ENCODE measurements around the gene GRID1. TPM values are rescaled to one million over a fixed set of nuclear protein-coding genes. Genes with fewer than 3 reads are reported as not detected.
A peak's percentile ranks its signal among the peaks of the same experiment; 100 is the strongest.

Gene GRID1
- total RNA-seq, 1 experiment from 2014 or later, result 0.07 TPM

DNA sequence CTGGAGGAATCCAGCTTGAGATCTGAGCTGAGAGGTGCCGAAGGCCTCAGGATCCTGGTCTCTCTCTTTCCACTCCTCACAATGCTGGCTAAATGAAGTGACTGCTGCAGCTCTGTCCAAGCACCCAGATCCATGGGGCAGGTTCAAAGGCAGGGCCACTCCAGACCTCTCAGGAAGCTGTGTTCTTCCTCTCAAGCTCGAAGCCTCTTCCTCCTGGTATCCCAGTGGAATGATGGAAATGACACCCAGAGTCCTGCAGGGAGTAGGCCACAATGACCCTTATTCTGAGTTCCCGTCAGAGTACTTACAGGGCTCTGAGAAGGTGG lies 574.1 kb downstream of the GRID1 start:
- H3K79me2 ChIP-seq (ENCODE audit: low read length), result no peaks in the 10 kb centered on the region
- no peak overlapping the region for H2AFZ ChIP-seq (ENCODE audit: low read length)
- no peaks in the 10 kb centered on the region for H3K27me3 ChIP-seq (ENCODE audit: low read length)
- no peaks in the 10 kb centered on the region for H3K36me3 ChIP-seq (ENCODE audit: insufficient read depth, low read length)
- no peaks in the 10 kb centered on the region for H3K4me1 ChIP-seq (ENCODE audit: low read length)
- H3K9me2 ChIP-seq (replicated peaks; ENCODE audit: insufficient read depth, low read length), result no peaks in the 10 kb centered on the region
- H3K9ac ChIP-seq (ENCODE audit: low read length), result no peak overlapping the region
- H3K4me2 ChIP-seq (ENCODE audit: low read depth, low read length, poor library complexity, severe bottlenecking), result no peak overlapping the region
- H3K4me3 ChIP-seq (ENCODE audit: low read length), result no peak overlapping the region
- no peaks in the 10 kb centered on the region for H4K20me1 ChIP-seq (ENCODE audit: insufficient read depth, low read depth, low read length)
- H3K27ac ChIP-seq (ENCODE audit: low read length), result no peak overlapping the region
- H3K9me3 ChIP-seq (ENCODE audit: low read length), result no peaks in the 10 kb centered on the region
- DNase-seq, result no peak

DNA sequence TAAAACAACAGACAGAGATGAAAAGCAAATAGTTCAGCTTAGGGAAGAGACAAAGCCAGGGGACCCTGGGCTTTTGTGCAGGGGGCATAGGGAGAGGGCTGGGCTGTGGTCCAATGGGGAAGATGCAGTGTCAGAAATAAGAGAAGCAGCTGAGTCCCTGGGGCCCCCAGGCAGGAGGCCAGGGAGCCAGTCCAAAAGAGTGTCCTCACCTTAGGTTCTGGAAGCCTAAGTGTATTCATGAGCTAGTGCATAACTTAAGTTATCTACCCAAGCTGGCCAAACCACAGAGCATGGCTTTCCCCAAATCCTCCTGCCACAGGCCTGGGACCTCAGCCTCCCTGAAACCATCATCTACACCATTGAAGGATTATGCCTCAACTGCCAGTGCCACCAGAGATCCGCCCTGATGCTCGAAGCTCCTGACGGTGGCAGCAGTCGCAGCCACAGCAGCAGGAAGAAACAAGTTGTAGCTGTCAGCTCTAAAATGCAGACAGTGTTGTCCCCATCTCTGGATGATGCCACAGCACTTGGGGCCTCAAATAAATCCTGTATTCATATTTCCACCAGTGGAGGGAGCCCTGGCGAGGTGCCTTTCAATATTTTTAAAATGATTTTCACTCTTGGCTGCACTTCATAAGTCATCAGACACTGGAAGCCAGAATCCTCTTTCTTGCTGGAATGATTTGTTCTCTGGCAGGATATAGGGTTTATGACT lies 574.6 kb downstream of the GRID1 start:
- H3K9ac ChIP-seq (ENCODE audit: low read length), result no peak overlapping the region
- no peak overlapping the region for H3K27ac ChIP-seq (ENCODE audit: low read length)
- no peak overlapping the region for H3K4me2 ChIP-seq (ENCODE audit: low read depth, low read length, poor library complexity, severe bottlenecking)
- no peaks in the 10 kb centered on the region for H3K27me3 ChIP-seq (ENCODE audit: low read length)
- H3K79me2 ChIP-seq (ENCODE audit: low read length), result no peaks in the 10 kb centered on the region
- H3K4me3 ChIP-seq (ENCODE audit: low read length), result no peak overlapping the region
- peaks cover under 1% of the 10 kb centered on the region for H3K4me1 ChIP-seq (ENCODE audit: low read length)
- no peaks in the 10 kb centered on the region for H3K9me2 ChIP-seq (replicated peaks; ENCODE audit: insufficient read depth, low read length)
- no peaks in the 10 kb centered on the region for H4K20me1 ChIP-seq (ENCODE audit: insufficient read depth, low read depth, low read length)
- H3K9me3 ChIP-seq (ENCODE audit: low read length), result no peaks in the 10 kb centered on the region
- peak; percentile 49 for DNase-seq
- H2AFZ ChIP-seq (ENCODE audit: low read length), result no peak overlapping the region
- no peaks in the 10 kb centered on the region for H3K36me3 ChIP-seq (ENCODE audit: insufficient read depth, low read length)

DNA sequence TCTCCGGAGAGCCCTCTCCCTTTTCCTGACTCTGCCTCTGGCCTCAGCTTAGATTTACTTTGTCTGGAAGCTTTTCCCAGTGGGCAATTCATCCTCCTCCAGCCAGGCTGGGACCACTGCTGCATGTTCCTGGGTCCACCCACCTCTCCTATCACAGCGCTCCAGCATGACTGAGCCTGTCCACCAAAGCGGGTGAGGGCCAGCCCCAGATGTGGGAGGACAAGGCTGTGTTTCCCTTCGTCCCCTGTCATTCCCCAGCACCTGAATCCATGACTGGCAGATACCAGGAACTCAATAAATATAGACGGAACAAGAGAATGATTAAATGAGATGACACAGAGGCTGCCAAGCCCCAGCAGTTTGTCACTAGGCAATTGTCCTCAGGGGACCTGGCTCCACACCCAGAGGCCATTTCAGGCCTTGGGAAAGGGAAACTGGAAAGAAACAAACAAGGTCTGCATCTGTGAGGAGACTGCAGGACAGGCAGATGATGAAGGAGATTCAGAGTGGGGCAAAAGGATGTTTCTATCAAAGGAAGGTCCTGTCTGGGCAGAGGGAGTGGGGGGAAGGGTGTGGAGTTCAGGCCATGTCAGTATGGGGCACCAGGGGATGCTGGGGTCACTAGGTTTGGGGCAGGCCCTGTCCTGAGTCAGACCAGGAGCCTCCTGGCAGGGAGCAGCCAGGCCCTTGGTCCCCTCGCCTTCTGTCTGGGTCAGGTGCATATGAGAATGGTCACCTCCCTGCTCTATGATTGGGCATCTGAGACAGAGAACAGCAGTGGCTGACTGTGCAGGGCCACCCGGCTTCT lies 576.4 kb downstream of the GRID1 start:
- no peaks in the 10 kb centered on the region for H3K27me3 ChIP-seq (ENCODE audit: low read length)

DNA sequence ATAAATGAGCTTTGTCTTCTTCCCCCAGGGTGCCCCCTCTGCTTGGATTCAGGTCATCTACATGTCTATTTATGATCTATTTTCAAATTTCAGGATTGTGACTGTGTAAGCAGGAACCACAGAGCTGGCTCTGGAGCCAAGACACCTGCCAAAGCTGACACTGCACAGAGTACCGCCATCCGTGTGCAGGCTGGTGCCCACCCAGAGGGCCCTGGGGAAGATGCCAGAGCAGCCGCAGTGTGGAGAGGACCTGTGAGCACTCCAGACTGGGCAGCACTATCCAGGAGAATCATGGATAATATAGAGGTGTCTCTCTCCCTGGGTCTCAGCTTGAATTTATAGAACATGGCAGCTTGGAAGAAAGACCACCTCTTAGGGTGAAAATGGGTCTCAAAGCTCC lies 577.5 kb downstream of the GRID1 start:
- H3K36me3 ChIP-seq (ENCODE audit: insufficient read depth, low read length), result no peaks in the 10 kb centered on the region
- H3K79me2 ChIP-seq (ENCODE audit: low read length), result no peaks in the 10 kb centered on the region
- peaks cover 8% of the 10 kb centered on the region for H3K4me1 ChIP-seq (ENCODE audit: low read length)
- no peak for DNase-seq
- no peak overlapping the region for H3K4me2 ChIP-seq (ENCODE audit: low read depth, low read length, poor library complexity, severe bottlenecking)
- H3K9me3 ChIP-seq (ENCODE audit: low read length), result no peaks in the 10 kb centered on the region
- no peak overlapping the region for H3K4me3 ChIP-seq (ENCODE audit: low read length)
- no peak overlapping the region for H3K9ac ChIP-seq (ENCODE audit: low read length)
- no peaks in the 10 kb centered on the region for H3K27me3 ChIP-seq (ENCODE audit: low read length)
- no peak overlapping the region for H2AFZ ChIP-seq (ENCODE audit: low read length)
- H3K27ac ChIP-seq (ENCODE audit: low read length), result no peak overlapping the region
- H3K9me2 ChIP-seq (replicated peaks; ENCODE audit: insufficient read depth, low read length), result no peaks in the 10 kb centered on the region
- no peaks in the 10 kb centered on the region for H4K20me1 ChIP-seq (ENCODE audit: insufficient read depth, low read depth, low read length)

More for the DNA sequence above, 576.4 kb downstream of the GRID1 start:
- no peak overlapping the region for H2AFZ ChIP-seq (ENCODE audit: low read length)
- no peak overlapping the region for H3K27ac ChIP-seq (ENCODE audit: low read length)
- H3K4me2 ChIP-seq (ENCODE audit: low read depth, low read length, poor library complexity, severe bottlenecking), result no peak overlapping the region
- H3K79me2 ChIP-seq (ENCODE audit: low read length), result no peaks in the 10 kb centered on the region
- no peak overlapping the region for H3K4me3 ChIP-seq (ENCODE audit: low read length)
- no peaks in the 10 kb centered on the region for H3K9me3 ChIP-seq (ENCODE audit: low read length)
- peaks cover 8% of the 10 kb centered on the region for H3K4me1 ChIP-seq (ENCODE audit: low read length)
- H3K36me3 ChIP-seq (ENCODE audit: insufficient read depth, low read length), result no peaks in the 10 kb centered on the region
- H4K20me1 ChIP-seq (ENCODE audit: insufficient read depth, low read depth, low read length), result no peaks in the 10 kb centered on the region
- H3K9ac ChIP-seq (ENCODE audit: low read length), result no peak overlapping the region
- H3K9me2 ChIP-seq (replicated peaks; ENCODE audit: insufficient read depth, low read length), result no peaks in the 10 kb centered on the region
- no peak for DNase-seq

DNA sequence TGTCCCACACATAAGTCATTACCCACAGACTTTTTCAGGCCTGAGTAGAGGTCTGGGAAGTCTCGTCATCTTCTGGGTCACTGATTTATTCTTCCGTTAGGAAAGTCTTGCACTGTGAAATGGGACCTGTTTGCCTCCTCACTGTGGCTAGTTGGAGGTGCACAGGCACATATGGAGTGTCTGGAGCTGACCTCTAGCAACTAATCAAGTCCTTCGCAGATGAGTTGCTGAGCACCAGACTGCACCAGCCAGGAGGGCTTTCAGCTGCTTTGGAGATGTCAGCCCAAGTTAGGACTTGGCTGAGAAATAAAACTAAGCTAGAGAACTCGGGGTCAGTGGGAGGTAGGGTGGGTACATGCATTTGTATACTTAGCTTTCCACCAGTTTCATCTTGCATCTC lies 578.0 kb downstream of the GRID1 start:
- H4K20me1 ChIP-seq (ENCODE audit: insufficient read depth, low read depth, low read length), result no peaks in the 10 kb centered on the region
- no peak for DNase-seq

DNA sequence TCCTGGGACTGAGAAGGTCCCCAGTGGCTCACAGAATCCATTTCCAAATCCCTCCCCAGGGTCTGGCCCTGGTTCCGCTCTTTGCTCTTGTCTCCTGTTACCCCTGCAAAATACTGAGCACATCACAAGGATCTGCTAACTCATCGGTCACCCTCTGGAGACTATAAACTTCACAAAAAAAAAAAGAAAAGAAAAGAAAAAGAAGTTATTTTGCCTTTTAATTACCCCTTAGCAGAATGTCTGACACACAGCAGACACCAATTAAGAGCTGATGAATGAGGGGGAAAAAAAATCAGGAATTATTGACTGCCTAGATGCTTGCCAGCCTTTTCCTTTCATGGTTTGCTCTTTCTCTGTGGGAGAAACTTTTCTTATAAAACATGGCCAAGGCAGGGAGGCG lies 578.7 kb downstream of the GRID1 start:
- no peak for DNase-seq
- H3K4me3 ChIP-seq (ENCODE audit: low read length), result no peak overlapping the region
- H3K79me2 ChIP-seq (ENCODE audit: low read length), result no peaks in the 10 kb centered on the region
- no peak overlapping the region for H3K27ac ChIP-seq (ENCODE audit: low read length)
- H3K27me3 ChIP-seq (ENCODE audit: low read length), result no peaks in the 10 kb centered on the region
- no peak overlapping the region for H3K4me2 ChIP-seq (ENCODE audit: low read depth, low read length, poor library complexity, severe bottlenecking)
- no peaks in the 10 kb centered on the region for H3K9me3 ChIP-seq (ENCODE audit: low read length)
- H3K36me3 ChIP-seq (ENCODE audit: insufficient read depth, low read length), result no peaks in the 10 kb centered on the region
- H3K4me1 ChIP-seq (ENCODE audit: low read length), result peaks cover 8% of the 10 kb centered on the region
- H3K9me2 ChIP-seq (replicated peaks; ENCODE audit: insufficient read depth, low read length), result no peaks in the 10 kb centered on the region
- no peak overlapping the region for H3K9ac ChIP-seq (ENCODE audit: low read length)
- no peak overlapping the region for H2AFZ ChIP-seq (ENCODE audit: low read length)
- H4K20me1 ChIP-seq (ENCODE audit: insufficient read depth, low read depth, low read length), result no peaks in the 10 kb centered on the region

More for the DNA sequence above, 578.0 kb downstream of the GRID1 start:
- no peak overlapping the region for H3K4me3 ChIP-seq (ENCODE audit: low read length)
- H3K27ac ChIP-seq (ENCODE audit: low read length), result no peak overlapping the region
- no peaks in the 10 kb centered on the region for H3K27me3 ChIP-seq (ENCODE audit: low read length)
- no peaks in the 10 kb centered on the region for H3K9me3 ChIP-seq (ENCODE audit: low read length)
- H2AFZ ChIP-seq (ENCODE audit: low read length), result no peak overlapping the region
- H3K79me2 ChIP-seq (ENCODE audit: low read length), result no peaks in the 10 kb centered on the region
- no peak overlapping the region for H3K9ac ChIP-seq (ENCODE audit: low read length)
- H3K9me2 ChIP-seq (replicated peaks; ENCODE audit: insufficient read depth, low read length), result no peaks in the 10 kb centered on the region
- peaks cover 8% of the 10 kb centered on the region for H3K4me1 ChIP-seq (ENCODE audit: low read length)
- no peak overlapping the region for H3K4me2 ChIP-seq (ENCODE audit: low read depth, low read length, poor library complexity, severe bottlenecking)
- no peaks in the 10 kb centered on the region for H3K36me3 ChIP-seq (ENCODE audit: insufficient read depth, low read length)

DNA sequence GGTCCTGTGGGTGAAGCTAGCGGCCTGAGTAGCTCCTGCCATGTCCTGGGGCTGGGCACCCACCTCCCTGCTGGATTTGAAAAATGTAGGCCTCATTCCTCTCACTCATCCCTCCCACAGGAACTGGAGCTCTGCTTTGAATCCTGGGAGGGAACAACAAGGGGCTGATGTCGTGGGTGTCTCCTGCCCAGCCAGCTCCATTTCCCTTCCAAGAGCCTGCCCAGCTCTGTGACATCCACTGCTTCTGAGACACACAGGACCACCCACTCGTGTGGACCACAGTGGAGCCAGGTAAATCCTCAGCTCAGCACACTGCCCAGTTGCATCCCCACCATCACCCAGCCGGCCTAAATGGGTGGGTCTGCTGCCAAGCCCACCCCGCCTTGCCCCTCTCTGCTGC lies 579.2 kb downstream of the GRID1 start:
- peaks cover 8% of the 10 kb centered on the region for H3K4me1 ChIP-seq (ENCODE audit: low read length)
- no peak overlapping the region for H2AFZ ChIP-seq (ENCODE audit: low read length)
- no peaks in the 10 kb centered on the region for H3K9me3 ChIP-seq (ENCODE audit: low read length)
- H3K27ac ChIP-seq (ENCODE audit: low read length), result no peak overlapping the region
- H3K9ac ChIP-seq (ENCODE audit: low read length), result no peak overlapping the region
- H3K9me2 ChIP-seq (replicated peaks; ENCODE audit: insufficient read depth, low read length), result no peaks in the 10 kb centered on the region
- no peaks in the 10 kb centered on the region for H3K36me3 ChIP-seq (ENCODE audit: insufficient read depth, low read length)
- H3K4me2 ChIP-seq (ENCODE audit: low read depth, low read length, poor library complexity, severe bottlenecking), result no peak overlapping the region
- no peaks in the 10 kb centered on the region for H3K79me2 ChIP-seq (ENCODE audit: low read length)
- H4K20me1 ChIP-seq (ENCODE audit: insufficient read depth, low read depth, low read length), result no peaks in the 10 kb centered on the region
- H3K4me3 ChIP-seq (ENCODE audit: low read length), result no peak overlapping the region
- DNase-seq, result no peak
- H3K27me3 ChIP-seq (ENCODE audit: low read length), result no peaks in the 10 kb centered on the region

DNA sequence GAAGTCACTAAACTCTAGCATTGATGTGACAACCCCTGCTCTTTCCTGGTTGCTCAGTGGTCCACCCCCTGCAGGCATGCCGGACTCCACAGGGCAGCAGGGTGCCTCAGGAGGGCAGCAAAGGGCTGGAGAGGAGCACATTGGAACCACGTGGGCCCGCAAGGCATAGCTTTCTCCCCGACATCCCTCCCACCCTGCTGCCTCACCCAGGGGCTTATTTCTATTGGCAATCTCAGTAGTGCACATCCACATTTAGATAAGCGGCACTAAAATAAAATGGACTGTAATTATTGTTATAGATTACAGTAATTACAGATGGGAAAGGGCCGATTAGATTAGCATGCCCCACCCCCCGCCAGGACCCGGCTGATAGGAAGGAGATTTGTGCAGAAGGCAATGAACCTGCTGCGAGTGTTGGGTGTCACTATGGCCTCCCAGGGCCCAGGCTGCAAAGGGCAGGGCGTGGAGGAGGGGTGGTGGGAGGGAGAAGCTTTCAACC lies 580.1 kb downstream of the GRID1 start:
- Histone ChIP-seq H3K27me3 (ENCODE audit: low read length) (no peaks in the 10 kb centered on the region), H3K9me3 (ENCODE audit: low read length) (no peaks in the 10 kb centered on the region), H3K36me3 (ENCODE audit: insufficient read depth, low read length) (no peaks in the 10 kb centered on the region), H3K27ac (ENCODE audit: low read length) (no peak overlapping the region), H3K4me3 (ENCODE audit: low read length) (no peak overlapping the region), H3K4me1 (ENCODE audit: low read length) (peaks cover 8% of the 10 kb centered on the region), H3K79me2 (ENCODE audit: low read length) (no peaks in the 10 kb centered on the region), H2AFZ (ENCODE audit: low read length) (no peak overlapping the region), H3K9ac (ENCODE audit: low read length) (no peak overlapping the region), H4K20me1 (ENCODE audit: insufficient read depth, low read depth, low read length) (no peaks in the 10 kb centered on the region), H3K4me2 (ENCODE audit: low read depth, low read length, poor library complexity, severe bottlenecking) (no peak overlapping the region), H3K9me2 (replicated peaks; ENCODE audit: insufficient read depth, low read length) (no peaks in the 10 kb centered on the region)
- peak; percentile 75 for DNase-seq

Measured in Karpas-422 (cell line).